IMR-90 (cell line): ENCODE measurements around the gene TMEM235. TPM values are rescaled to one million over a fixed set of nuclear protein-coding genes. Genes with fewer than 3 reads are reported as not detected.

ENCODE experiments used
- ATAC-seq: fragments of 200-7000 bp; cut with Tn5 transposase; 2 replicates; pipeline ENCODE4 v1.9.1; 2020; ENCODE audit warnings: low read depth, mild to moderate bottlenecking, moderate library complexity
- BruUV-seq: library from RNA; stranded (reverse); fragments of 400-500 nt; replicated peaks from 2 replicates; lab custom pipeline; 2021; lab: Mats Ljungman, UMichigan
- CTCF ChIA-PET: fragments of 300-600 bp; formaldehyde crosslinking; extraction: SDS; loops from one replicate; lab custom pipeline; 2021; ENCODE audit warnings: antibody characterized with exemption; lab: Yijun Ruan, JAX
- POLR2A ChIA-PET: fragments of 300-600 bp; sonication (Branson Sonifier 250); formaldehyde crosslinking; loops from one replicate; lab custom pipeline; 2022; ENCODE audit warnings: antibody characterized with exemption; ENCODE audit not compliant: unreplicated experiment; lab: Charles Lee
- DNase-seq: peaks from one replicate; pipeline ENCODE4 v3.0.0; 2013
- H2AFZ ChIP-seq: replicated peaks from 2 replicates; pipeline ENCODE3; 2013; ENCODE audit warnings: low read length, mild to moderate bottlenecking; ENCODE audit not compliant: poor library complexity
- H2AK5ac ChIP-seq: 2 replicates; pipeline ENCODE4 v1.6.1; 2013; ENCODE audit warnings: low read depth, low read length, inconsistent platforms
- H2AK9ac ChIP-seq: replicated peaks from 2 replicates; pipeline ENCODE3; 2013; ENCODE audit warnings: mild to moderate bottlenecking, low read depth, low read length, moderate library complexity; ENCODE audit not compliant: poor library complexity
- H2BK120ac ChIP-seq: 2 replicates; pipeline ENCODE4 v1.6.1; 2013; ENCODE audit warnings: low read depth, low read length, inconsistent platforms
- H2BK15ac ChIP-seq: 3 replicates; pipeline ENCODE4 v1.6.1; 2013; ENCODE audit warnings: low read depth, low read length, inconsistent platforms
- H2BK20ac ChIP-seq: 2 replicates; pipeline ENCODE4 v1.6.1; 2013; ENCODE audit warnings: low read depth, mild to moderate bottlenecking, inconsistent platforms, low read length, moderate library complexity
- H2BK5ac ChIP-seq: 2 replicates; pipeline ENCODE4 v1.6.1; 2013; ENCODE audit warnings: mild to moderate bottlenecking, low read depth, low read length, inconsistent platforms; ENCODE audit not compliant: poor library complexity, severe bottlenecking
- H3K14ac ChIP-seq: replicated peaks from 2 replicates; pipeline ENCODE4 v1.6.1; 2013; ENCODE audit warnings: low read depth, low read length, inconsistent platforms
- H3K18ac ChIP-seq: 2 replicates; pipeline ENCODE4 v1.6.1; 2013; ENCODE audit warnings: low read depth, low read length, control low read depth
- H3K23ac ChIP-seq: 2 replicates; pipeline ENCODE4 v1.6.1; 2013; ENCODE audit warnings: low read depth, low read length, inconsistent platforms
- H3K27ac ChIP-seq: 2 replicates; pipeline ENCODE4 v1.5.1; 2013; ENCODE audit warnings: mild to moderate bottlenecking, control low read depth, low read length; ENCODE audit not compliant: insufficient read depth
- H3K27me3 ChIP-seq: 2 replicates; pipeline ENCODE4 v1.6.1; 2013; ENCODE audit warnings: low read length; ENCODE audit not compliant: control insufficient read depth, insufficient read depth
- H3K36me3 ChIP-seq: 2 replicates; pipeline ENCODE4 v1.6.1; 2013; ENCODE audit warnings: low read length, mixed read lengths; ENCODE audit not compliant: control insufficient read depth, insufficient read depth
- H3K4ac ChIP-seq: 2 replicates; pipeline ENCODE4 v1.6.1; 2013; ENCODE audit warnings: low read depth, low read length, inconsistent platforms
- H3K4me1 ChIP-seq: 2 replicates; pipeline ENCODE4 v1.6.1; 2013; ENCODE audit warnings: low read length, mixed read lengths; ENCODE audit not compliant: control insufficient read depth, insufficient read depth
- H3K4me2 ChIP-seq: 2 replicates; pipeline ENCODE4 v1.6.1; 2013; ENCODE audit warnings: low read depth, mild to moderate bottlenecking, control low read depth, low read length, moderate library complexity
- H3K4me3 ChIP-seq: 2 replicates; pipeline ENCODE4 v1.5.1; 2013; ENCODE audit warnings: low read depth, mild to moderate bottlenecking, control low read depth, low read length, moderate library complexity; ENCODE audit not compliant: insufficient read depth
- H3K56ac ChIP-seq: 2 replicates; pipeline ENCODE4 v1.6.1; 2013; ENCODE audit warnings: low read length, inconsistent platforms; ENCODE audit not compliant: insufficient read depth; ENCODE audit errors: extremely low read depth
- H3K79me1 ChIP-seq, 2 experiments: 2 replicates each; pipeline ENCODE4 v1.6.1; 2013; ENCODE audit warnings: low read length in 2 of 2, inconsistent platforms in 1 of 2, low read depth in 1 of 2
- H3K9ac ChIP-seq: 2 replicates; pipeline ENCODE4 v1.6.1; 2013; ENCODE audit warnings: low read depth, low read length, control low read depth
- H3K9me1 ChIP-seq: 2 replicates; pipeline ENCODE4 v1.6.1; 2013; ENCODE audit warnings: low read length, inconsistent platforms; ENCODE audit not compliant: insufficient read depth
- H3K9me3 ChIP-seq: 2 replicates; pipeline ENCODE4 v1.6.1; 2013; ENCODE audit warnings: low read length; ENCODE audit not compliant: control insufficient read depth, insufficient read depth
- H4K20me1 ChIP-seq: 2 replicates; pipeline ENCODE4 v1.6.1; 2013; ENCODE audit warnings: low read length, inconsistent platforms; ENCODE audit not compliant: insufficient read depth
- H4K5ac ChIP-seq: 2 replicates; pipeline ENCODE4 v1.6.1; 2013; ENCODE audit warnings: mild to moderate bottlenecking, low read depth, low read length, control low read depth
- H4K8ac ChIP-seq, 2 experiments: 2 replicates each; pipeline ENCODE4 v1.6.1; 2013; ENCODE audit warnings: low read depth in 2 of 2, low read length in 2 of 2, control low read depth in 1 of 2, inconsistent platforms in 1 of 2
- H4K91ac ChIP-seq: 2 replicates; pipeline ENCODE4 v1.6.1; 2013; ENCODE audit warnings: low read depth, low read length, inconsistent platforms; ENCODE audit not compliant: insufficient read depth
- CEBPB ChIP-seq: IDR thresholded peaks from 2 replicates; pipeline ENCODE4 v1.6.1; 2012; ENCODE audit warnings: low read depth, low read length, improper control_type of control experiment
- NFE2L2 ChIP-seq: fragments of 150-350 bp; IDR thresholded peaks from 2 replicates; pipeline ENCODE4 v1.6.1; 2016; ENCODE audit warnings: low read depth, mild to moderate bottlenecking, low read length
- RCOR1 ChIP-seq: IDR thresholded peaks from 2 replicates; pipeline ENCODE4 v1.6.1; 2012; ENCODE audit warnings: mild to moderate bottlenecking, low read length, improper control_type of control experiment; ENCODE audit not compliant: insufficient replicate concordance
- RFX5 ChIP-seq: IDR thresholded peaks from 2 replicates; pipeline ENCODE4 v1.8.0; 2012; ENCODE audit warnings: low read depth, mild to moderate bottlenecking, low read length, moderate library complexity
- SMC3 ChIP-seq: fragments of 150-350 bp; IDR thresholded peaks from 2 replicates; pipeline ENCODE4 v1.6.1; 2016; ENCODE audit warnings: low read depth, mild to moderate bottlenecking, antibody characterized with exemption, low read length, moderate library complexity
- WGBS, 2 experiments: methylation state at CpG; one replicate each; pipeline versions ENCODE4 v1.1.5 to v1.1.7; 2013; ENCODE audit warnings: missing lambda C conversion rate in 2 of 2; ENCODE audit not compliant: insufficient read length in 1 of 2; ENCODE audit errors: extremely low coverage in 2 of 2; 5-methylcytosine and 5-hydroxymethylcytosine counted together
- dilution Hi-C: fragments of 300-500 bp; cut with HindIII; formaldehyde crosslinking; loops from one replicate; pipeline ENCODE4 v1.14.3; 2018; ENCODE audit warnings: low sequenced_read_pairs; ENCODE audit not compliant: unreplicated experiment
- in situ Hi-C: fragments of 300-500 bp; cut with MboI; formaldehyde crosslinking; loops from 3 replicates; pipeline ENCODE4 v1.14.3; 2019; ENCODE audit warnings: low sequenced_read_pairs, inconsistent platforms, mixed read lengths
- intact Hi-C: fragments of 100-400 bp; cut with micrococcal nuclease; formaldehyde crosslinking; loops from 2 replicates; pipeline ENCODE4 v1.10.0; 2022
- polyA plus RNA-seq, 3 experiments: library from polyadenylated mRNA; depleted of rRNA; stranded (reverse); fragments of >200 nt; gene quantifications; 2 replicates each; pipeline ENCODE4 v1.2.3, GENCODE V29; 2012; ENCODE audit warnings: low replicate concordance in 1 of 3
- total RNA-seq: library from RNA; depleted of rRNA; stranded (reverse); fragments of >200 nt; gene quantifications from 2 replicates; pipeline ENCODE4 v1.2.3, GENCODE V29; 2012
- TF ChIP-seq, protein P1 (sequence below): conservative IDR thresholded peaks from 2 replicates; pipeline ENCODE4 v1.5.1; 2012; ENCODE audit warnings: mild to moderate bottlenecking, low read depth, low read length, improper control_type of control experiment
- TF ChIP-seq, protein P2 (sequence below): fragments of 150-350 bp; IDR thresholded peaks from 2 replicates; pipeline ENCODE4 v1.6.1; 2017; ENCODE audit warnings: mild to moderate bottlenecking, antibody characterized with exemption, low read length, low read depth
- TF ChIP-seq, protein P3 (sequence below): fragments of 150-350 bp; IDR thresholded peaks from 2 replicates; pipeline ENCODE4 v1.6.1; 2016; ENCODE audit warnings: low read depth, mild to moderate bottlenecking, low read length, moderate library complexity, borderline replicate concordance

Gene TMEM235
- total and polyA plus RNA-seq, 2 of the 4 experiments (the other 2 are of a cell fraction), result not detected

DNA sequence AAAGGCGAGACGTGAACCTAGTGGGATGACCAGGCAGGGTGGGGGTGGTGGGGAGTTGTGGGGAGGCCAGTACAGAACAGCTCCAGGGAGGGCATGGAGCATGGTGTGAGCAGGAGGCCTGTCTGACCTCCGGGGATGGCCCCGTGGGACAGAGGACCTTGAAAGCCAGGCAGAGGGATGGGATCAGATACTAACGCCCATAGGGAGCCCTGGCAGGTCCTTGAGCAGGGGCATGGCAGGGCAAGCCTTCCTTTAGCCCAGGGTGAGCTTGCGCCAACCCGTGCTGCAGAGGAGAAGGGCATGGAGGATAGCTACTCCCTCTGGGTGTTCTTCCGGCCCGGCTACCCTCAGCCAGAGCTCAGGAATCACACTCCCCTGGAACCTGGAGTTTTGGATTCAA is 35.3 kb downstream of the TMEM235 start:
- ATAC-seq (no peak), DNase-seq (no peak)
- Histone ChIP-seq H4K91ac (no peak overlapping the region), H3K79me1 (no peaks in the 10 kb centered on the region), H3K18ac (no peak overlapping the region), H2BK15ac (no peak overlapping the region), H3K9ac (no peak overlapping the region), H2AK5ac (no peak overlapping the region), H3K23ac (no peak overlapping the region), H3K14ac (no peak overlapping the region), H2AFZ (no peak overlapping the region), H4K8ac (no peak overlapping the region), H2BK120ac (no peak overlapping the region), H2BK20ac (no peak overlapping the region), H2BK5ac (no peak overlapping the region), H3K27ac (no peak overlapping the region), H3K4me3 (no peak overlapping the region), H4K5ac (no peak overlapping the region), H2AK9ac (no peak overlapping the region), H3K27me3 (peaks cover 35% of the 10 kb centered on the region), H3K56ac (no peak overlapping the region), H3K4me1 (peaks cover 11% of the 10 kb centered on the region; the same call in 1 of the 2 replicates), H3K9me3 (no peaks in the 10 kb centered on the region), H4K20me1 (no peaks in the 10 kb centered on the region), H3K9me1 (no peaks in the 10 kb centered on the region), H3K36me3 (no peaks in the 10 kb centered on the region), H3K4me2 (no peak overlapping the region), H3K4ac (no peak overlapping the region)
- ChIA-PET CTCF (no interaction called here), POLR2A (interaction anchor here (0.5 kb wide), 1 partner anchor 81 kb away, joined by 5 read pairs; no protein-coding TSS in a partner anchor)
- intact Hi-C loops, result no loop called here
- no TSS peak for BruUV-seq
- in situ Hi-C loops, result no loop called here
- TF ChIP-seq RCOR1, result no peak
- TF ChIP-seq RFX5, result no peak
- TF ChIP-seq, protein P1, sequence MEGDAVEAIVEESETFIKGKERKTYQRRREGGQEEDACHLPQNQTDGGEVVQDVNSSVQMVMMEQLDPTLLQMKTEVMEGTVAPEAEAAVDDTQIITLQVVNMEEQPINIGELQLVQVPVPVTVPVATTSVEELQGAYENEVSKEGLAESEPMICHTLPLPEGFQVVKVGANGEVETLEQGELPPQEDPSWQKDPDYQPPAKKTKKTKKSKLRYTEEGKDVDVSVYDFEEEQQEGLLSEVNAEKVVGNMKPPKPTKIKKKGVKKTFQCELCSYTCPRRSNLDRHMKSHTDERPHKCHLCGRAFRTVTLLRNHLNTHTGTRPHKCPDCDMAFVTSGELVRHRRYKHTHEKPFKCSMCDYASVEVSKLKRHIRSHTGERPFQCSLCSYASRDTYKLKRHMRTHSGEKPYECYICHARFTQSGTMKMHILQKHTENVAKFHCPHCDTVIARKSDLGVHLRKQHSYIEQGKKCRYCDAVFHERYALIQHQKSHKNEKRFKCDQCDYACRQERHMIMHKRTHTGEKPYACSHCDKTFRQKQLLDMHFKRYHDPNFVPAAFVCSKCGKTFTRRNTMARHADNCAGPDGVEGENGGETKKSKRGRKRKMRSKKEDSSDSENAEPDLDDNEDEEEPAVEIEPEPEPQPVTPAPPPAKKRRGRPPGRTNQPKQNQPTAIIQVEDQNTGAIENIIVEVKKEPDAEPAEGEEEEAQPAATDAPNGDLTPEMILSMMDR, result no peak
- TF ChIP-seq, protein P2, sequence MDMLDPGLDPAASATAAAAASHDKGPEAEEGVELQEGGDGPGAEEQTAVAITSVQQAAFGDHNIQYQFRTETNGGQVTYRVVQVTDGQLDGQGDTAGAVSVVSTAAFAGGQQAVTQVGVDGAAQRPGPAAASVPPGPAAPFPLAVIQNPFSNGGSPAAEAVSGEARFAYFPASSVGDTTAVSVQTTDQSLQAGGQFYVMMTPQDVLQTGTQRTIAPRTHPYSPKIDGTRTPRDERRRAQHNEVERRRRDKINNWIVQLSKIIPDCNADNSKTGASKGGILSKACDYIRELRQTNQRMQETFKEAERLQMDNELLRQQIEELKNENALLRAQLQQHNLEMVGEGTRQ, result no peak
- TF ChIP-seq CEBPB, result no peak
- TF ChIP-seq NFE2L2, result no peak
- TF ChIP-seq SMC3, result no peak
- TF ChIP-seq, protein P3, sequence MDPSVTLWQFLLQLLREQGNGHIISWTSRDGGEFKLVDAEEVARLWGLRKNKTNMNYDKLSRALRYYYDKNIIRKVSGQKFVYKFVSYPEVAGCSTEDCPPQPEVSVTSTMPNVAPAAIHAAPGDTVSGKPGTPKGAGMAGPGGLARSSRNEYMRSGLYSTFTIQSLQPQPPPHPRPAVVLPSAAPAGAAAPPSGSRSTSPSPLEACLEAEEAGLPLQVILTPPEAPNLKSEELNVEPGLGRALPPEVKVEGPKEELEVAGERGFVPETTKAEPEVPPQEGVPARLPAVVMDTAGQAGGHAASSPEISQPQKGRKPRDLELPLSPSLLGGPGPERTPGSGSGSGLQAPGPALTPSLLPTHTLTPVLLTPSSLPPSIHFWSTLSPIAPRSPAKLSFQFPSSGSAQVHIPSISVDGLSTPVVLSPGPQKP, result no peak
- 69% methylated on average over 5 of the region's 9 CpGs; no CpG with 5 or more reads in 1 of the 2 experiments for WGBS, 2 experiments
- dilution Hi-C loops, result no loop called here
